ENCODE data around the gene PTPN14. TPM values are rescaled to one million over a fixed set of nuclear protein-coding genes. Genes with fewer than 3 reads are reported as not detected.

The PTPN14 gene
- total RNA-seq, 1 donor from 2014 or later, result 73.3 TPM

DNA sequence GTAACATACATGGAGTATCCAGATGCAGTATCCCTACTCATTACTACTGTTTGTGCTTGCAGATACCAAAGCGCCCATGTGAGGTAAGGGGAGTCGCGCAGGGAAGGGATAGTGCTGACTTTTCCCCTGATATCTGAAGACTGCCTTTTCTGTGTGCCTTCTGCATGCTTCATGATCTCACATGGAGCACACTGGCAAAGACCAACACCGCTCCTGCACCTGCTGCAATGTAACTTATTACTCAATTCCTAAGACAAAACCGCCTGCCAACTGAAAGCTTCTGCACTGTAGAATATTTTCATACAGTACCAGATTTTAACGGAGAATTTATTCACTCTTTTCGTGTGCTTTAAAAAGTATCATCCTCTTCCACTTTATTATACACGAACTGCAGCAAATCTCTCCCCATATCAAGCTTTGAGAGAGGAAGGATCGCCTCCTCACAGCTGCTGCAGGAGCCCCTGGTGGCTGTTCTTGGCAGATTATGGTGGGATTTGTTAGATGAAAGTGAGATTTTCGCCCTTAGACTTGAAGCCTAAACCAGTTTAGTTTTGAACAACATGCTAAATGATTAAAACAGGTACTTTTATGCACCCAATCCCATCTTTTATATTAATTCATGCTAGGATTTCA lies 99.1 kb downstream of the PTPN14 start:
- no peak for DNase-seq

DNA sequence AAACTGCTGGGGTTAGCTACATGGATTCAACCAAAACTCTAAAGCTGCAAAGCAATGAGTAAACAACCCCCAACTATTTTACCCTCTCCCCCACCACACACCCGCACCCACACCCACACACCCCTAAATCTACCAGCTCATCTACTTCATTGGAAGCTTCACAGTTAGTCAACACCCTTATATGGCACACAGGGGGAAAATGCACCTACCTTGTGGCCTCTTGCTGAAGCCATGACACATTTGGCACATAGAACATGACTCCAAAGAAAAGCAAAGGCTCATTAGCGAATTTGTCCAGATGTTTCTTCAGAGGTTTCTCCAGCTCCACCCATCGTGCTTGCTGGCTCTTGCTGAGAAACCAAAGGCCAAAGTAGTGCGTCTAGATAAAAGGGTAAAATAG lies 99.8 kb downstream of the PTPN14 start:
- DNase-seq, result no peak

DNA sequence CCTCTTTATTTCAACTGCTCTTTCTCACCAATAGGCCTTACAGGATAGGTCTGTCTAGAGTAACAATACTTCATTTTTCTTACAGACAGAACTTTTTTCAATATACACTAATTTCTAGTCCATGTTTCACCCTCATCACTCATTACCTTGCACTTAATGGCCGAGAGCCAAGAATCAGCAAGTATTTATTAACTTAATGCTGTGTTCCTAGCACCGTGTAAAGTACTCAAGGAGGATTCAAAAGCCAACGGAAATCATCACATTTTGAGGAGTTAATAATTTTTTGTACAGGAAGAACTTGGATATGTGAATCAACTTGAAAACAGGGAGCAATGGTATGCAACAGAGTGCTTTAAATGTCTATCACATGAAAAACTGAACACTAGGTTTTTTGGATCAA lies 102.0 kb downstream of the PTPN14 start:
- no peak for DNase-seq

DNA sequence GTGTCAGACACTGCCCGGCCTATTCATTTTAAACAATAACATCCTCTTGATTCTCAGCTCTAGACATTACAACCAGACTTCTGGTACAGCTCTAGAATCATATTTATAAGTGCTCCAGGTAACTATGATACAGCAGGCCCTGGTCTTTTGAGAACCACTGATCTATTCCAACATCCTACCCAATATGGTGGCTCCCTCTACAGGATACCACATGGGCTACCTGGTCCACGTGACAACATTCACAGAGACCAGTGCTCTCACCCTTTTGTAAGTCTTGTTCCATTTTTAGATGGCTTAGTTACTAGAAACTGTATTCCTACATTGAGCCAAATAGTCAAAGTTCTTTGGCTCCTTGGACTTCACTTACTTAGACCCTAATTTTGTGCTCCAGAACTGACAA lies 102.9 kb downstream of the PTPN14 start:
- no peak for DNase-seq

DNA sequence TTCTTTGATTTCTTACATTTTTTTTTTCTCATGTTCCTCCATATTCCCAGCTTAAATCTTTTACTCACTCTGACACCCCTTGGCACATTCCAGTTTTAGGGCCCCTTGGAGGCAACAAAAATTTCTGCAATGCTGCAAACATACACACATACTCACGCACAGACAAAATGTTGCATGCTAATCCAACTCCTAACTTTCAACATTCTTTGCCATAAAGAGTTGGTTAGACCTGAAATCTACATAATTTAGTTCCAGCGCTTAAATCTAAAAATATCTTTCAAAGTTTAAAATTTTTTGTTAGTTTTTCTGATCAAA lies 103.9 kb downstream of the PTPN14 start:
- DNase-seq, result no peak

DNA sequence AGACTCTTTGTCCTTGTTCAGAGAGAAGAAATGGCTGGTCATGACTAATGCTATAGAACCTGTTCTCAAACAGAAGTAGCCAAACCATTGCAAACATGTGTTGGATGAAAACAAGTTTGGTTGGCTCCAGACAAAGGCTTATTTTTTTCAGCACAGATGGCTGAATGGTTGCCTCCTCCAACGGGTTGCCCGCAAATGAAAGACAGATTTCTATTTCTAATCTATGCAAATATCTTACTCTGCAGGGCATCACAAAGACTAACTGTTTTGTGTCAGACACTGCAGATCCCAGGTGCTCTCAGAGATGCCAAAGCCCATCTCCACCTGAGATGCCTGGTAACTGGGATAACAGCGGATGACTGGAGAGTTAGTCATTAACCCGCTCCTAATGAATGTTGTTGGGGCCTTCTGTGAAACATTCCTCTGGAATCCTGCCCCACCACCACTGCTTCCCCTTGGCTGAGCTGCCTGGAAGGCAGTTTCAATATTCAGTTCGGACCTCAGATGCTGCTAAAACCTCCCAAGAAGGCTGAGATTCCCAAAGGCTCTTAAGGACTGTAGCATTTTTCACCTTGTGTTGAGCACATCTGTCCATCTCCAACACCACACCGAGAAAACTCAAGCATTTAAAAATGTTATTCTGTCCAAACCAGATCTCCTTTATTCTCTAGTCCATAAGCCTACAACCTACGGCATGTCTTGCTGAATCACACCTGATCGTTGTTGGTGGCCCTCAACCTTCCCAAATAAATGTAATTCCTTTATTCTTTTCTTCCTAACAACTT lies 104.4 kb downstream of the PTPN14 start:
- peak; percentile 93 for DNase-seq

DNA sequence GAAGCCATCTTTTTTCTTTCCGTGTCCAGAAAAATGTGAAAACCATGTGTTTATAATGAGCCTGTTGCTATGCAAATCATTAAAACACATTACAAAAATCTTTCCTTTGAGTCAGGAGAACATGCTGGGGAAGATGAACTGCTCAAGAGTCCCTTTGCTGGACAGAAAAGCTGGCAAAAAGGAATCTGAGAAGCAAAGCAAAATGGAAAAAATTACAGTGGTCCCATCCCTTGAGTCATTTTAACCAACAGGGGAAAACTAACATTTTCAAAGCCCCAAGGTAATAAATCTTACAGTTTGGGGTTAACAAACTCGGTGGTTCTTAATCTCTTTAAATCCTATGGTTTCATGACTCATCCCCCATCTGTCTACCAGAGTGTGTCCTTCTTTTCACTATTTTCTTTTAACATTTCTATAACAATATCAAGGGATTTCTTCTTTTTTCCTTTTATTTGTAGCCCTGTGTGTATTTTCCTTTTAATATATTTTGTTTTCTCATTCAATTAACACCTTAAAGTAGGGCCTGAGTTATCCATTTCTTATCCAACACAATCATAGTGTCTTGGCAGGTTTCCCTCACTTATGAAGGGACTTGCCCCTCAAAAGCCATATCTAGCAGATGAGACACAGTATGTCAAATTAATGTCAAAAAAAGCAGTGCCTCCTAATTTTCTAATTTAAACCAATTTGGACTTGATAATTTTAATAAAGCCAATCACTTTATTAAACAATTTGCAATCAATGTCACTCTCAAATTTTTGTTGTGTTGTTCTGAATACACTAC lies 105.4 kb downstream of the PTPN14 start:
- peak; percentile 34 for DNase-seq

DNA sequence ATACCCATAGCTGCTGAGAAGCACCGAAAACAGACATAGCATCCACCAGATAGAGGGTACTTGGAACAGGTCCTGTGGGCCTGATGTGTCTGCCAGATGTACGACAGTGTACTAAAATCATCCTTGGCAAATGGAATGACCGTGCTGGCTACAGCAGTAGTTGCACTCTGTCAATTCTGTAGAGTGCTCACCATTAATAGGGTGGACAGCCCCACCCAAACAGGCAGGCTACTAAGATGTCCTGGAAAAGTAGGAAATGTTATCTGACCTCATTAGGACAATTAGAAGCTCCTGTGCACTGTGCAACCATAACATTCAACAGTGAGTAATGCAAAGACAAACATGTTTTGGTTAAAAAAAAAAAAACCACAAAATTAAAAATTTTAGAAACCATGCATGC lies 106.2 kb downstream of the PTPN14 start:
- peak; percentile 38 for DNase-seq

DNA sequence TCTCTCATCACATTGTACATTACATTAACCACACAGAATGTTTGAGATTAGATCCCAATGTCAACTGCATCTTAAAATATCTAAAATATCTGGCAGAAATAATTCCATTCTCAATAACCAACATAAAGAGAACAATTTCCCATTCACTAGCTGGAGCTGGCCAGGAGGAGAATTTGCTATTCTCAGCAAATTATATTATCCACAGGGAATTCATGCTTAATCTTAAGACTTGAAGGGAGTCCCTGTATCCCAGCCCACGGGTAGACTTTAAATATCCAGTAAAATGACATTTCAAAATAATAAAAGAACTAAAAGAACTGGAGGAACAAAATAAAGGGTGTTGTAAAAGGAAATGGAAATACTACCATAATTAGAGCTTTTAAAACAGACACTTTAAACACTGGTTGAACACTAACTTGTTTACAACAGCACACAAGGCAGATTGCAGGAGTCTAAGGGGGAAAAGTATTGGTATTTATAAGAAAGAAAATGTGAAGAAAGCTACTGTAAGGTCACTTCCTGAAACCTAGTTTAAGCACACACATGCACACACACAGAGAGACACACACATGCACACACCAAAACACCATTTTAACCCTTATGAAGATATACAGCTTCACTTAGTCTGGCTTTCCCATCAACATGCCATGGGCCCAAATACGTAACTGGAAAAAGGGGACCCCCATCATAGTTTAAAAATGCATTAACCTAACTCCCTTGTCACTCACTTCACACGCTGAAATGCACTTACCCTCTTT lies 107.0 kb downstream of the PTPN14 start:
- no peak for DNase-seq

DNA sequence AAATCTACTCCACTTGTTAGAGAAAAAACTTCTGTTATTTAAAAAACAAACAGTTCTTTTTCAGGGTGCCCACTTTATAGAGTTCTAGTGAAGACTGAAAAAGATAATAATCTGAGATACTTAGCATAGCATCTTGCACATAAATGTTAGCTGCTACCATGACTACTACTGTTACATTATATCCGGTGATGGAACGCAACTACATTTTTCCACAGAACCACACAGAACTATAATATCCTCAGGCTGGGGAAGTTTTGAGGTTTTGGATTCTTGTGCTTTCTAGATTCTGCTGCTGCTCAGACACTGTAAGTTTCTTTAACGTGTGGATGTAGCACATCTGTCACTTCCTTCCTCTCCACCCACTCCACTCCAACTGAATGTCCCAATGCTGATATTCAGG lies 110.3 kb downstream of the PTPN14 start:
- DNase-seq, result peak; percentile 77

DNA sequence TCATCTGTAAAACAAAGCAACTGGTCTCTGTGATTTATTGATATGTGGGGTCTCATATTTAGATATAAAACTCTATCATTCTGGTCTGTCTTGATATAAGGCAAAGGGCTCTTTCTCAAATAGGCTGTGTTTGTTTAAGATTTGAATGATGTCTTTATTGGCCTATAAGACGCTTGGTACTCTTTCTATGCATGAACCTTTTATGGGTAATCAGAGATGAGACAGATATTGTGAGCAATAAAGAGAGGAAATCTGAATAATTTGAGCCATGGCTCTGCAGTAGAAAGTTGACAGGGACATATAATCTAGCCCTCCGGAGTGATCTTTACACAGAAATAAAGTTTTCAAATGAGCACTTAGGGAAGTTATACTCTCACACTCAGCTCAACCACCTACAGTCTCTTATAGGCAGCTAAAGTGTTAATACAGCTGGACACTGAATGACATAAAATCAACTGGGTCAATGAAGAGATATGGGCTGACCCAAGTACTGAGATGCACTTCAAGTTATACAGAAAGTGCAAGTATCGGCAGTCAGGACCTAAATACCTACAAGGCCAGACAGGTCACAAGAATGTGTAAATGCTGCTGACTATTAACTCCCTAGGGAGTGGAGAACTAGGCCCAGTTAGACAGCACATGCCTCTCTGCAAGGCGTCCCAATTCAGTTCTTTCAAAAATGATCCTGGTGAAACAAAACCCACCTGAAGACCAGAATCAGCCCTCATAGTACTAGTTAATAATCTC lies 111.0 kb downstream of the PTPN14 start:
- no peak for DNase-seq

DNA sequence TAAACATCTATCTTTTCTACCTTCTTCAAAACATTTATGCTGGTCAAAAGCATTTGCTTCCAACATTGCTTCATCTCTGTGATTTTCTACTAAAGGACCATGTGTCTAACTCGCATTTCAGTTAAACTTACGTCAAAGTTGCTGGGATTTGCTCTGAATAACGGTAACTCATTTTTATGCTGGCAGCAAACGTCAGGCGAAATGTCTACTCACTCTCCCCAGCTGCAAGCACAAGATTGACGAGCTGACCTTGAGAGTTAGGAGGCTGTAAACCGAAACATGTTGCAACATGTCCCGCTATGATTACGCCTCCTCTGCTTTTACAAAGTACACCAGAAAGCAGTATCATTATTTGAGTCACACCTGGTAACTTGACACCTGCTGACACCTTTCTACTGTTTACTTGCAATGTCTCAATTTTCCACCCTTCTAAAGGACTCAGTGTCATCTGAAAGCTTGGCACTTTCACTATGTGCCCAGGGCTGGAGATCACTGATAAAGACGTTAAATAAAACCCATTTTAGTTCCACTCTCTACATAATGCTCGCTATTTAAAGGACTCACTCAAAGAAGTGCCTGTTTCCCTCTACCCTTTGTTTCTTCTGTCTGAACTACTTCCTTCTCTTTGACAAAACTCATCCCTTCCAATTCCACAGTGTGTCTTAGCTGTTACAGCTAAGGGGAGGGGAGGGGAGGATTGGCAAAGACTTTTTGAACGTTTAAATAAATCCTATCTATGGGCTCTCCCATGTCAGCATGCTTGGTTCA lies 111.9 kb downstream of the PTPN14 start:
- DNase-seq, result peak; percentile 45

DNA sequence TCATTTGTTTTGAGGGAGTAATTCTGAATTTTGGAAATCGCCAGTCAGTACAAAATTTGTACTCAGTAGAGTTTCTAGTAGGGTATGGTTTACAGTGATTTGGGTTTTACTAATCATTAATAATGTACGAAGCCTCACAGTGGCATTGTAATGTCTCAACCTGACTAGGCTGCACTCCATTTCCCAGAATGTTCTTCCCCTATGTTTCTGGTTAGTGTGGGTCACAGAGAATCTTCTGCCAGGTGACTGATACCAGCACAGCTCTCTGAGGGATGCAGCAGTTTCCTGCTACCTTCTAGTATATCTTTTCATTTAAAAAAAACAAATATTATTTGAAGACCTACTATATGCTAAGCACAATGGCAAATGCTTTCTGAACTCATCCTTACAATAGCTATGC lies 112.9 kb downstream of the PTPN14 start:
- no peak for DNase-seq

DNA sequence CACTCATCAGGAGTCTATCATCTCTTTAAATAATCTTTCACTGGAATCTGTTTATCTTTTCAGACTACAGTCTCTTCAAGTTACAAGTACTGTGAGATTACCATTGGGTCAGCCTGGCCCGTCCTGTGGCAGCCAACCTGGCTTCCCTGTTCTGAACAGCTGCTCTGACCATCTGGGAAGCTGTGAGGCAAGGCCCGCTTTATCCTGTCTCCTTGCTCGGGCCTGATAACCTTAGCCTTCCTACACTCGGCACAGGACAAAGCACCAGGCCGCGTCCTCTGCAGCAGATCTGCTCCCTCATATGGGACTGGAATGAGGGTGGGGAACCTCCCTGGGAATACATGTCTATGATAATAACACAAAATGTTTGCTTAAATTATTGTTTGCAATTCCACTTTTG lies 113.3 kb downstream of the PTPN14 start:
- peak; percentile 36 for DNase-seq

DNA sequence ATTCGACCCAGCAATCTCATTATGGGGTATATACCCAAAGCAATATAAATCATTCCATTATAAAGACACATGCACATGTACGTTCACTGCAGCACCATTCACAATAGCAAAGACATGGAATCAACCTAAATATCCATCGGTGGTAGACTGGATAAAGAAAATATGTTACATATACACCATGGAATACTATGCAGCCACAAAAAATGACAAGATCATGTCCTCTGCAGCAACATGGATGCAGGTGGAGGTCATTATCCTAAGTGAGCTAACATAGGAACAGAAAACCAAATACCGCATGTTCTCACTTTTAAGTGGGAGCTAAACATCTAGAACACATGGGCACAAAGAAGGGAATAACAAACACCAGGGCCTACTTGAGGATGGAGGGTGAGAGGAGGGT lies 115.5 kb downstream of the PTPN14 start:
- no peak for DNase-seq

DNA sequence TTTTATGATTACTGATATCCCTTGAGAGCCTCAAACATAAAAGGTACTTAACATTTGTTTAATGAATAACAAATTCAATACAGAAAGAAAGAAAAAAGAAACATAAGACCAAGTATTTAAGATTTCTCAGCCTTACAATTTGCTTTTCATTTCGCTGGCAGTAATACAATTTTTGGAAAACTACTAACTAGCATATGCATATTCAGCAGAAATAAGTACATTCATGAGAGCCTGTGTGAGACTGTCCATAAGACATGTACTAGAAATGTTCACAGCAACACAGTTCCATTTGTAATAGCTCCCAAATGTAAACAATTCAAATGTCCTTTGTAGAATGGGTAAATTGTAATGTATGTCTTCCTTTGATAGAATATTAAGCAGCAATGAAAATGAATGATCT lies 119.2 kb downstream of the PTPN14 start:
- DNase-seq, result no peak

DNA sequence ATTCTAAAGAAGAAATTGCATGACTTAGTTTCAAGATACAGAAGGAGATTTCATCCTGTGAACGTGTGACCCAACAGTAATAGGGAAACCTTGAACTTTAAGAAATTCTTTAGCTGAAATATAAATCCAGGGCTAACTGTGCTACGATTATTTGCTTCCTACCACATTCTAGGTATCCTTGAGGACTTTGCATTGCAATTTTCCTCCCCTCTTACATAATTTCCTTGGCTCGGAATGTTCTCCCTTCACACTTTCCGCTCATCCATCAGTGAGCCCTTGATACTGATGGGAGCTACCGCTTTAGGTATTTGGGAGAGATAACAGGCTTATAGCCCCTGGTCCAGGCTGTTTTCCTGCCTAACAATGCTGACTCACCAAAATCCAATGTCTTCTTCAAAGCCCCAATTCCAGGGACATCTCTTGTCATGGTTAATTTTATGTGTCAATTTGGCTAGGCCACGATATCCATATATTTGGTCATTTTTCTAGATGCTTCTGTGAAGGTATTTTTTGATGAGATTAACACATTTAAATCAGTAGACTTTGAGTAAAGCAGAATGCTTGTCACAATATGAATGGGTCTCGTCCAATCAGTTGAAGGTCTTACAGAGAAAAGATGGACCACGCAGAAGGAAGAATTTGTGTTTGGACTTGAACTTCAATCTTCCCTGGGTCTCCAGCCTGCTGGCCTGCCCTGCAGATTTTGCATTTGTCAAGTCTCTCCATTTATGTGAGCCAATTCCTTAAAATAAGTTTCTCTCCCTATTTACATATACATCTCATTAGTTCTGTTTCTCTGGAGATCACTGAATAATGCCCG lies 121.2 kb downstream of the PTPN14 start:
- no peak for DNase-seq

DNA sequence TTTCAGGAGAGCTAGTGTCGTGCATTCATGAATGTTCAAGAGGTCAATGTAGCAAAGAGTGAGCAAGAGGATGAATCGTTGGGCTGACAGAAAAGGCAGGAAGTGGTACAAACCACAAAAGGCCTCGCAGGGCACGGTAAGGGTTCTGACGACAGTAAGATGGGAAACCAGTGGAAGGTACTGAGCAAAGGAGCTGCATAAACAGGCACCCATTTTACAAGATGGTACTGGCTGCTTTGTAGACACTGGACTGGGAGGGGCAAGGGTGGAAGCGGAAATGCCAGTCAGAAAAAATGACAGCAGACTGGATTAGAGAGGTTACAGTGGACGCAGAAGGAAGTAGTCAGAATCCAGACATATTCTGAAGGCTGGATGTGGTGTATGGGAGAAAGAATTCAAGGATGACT lies 123.5 kb downstream of the PTPN14 start:
- DNase-seq, result peak; percentile 63

DNA sequence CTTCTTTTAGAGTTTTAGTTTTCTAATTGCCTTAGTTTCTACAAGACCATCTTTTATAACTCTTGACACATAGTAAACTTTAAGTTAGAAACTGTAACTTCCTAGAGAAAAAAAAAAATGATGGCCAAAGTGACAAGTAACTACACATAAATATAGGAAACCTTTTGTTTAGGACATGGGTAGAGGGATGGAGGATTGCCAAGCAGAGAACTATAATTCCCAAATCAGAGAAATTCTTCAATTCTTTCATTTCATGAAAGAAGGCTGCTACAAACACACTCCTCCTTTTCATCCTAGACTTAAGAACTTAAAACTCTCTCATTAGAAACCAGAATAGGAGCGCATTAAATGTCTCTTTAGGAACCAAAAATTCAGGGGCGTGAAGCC lies 125.0 kb downstream of the PTPN14 start:
- no peak for DNase-seq

DNA sequence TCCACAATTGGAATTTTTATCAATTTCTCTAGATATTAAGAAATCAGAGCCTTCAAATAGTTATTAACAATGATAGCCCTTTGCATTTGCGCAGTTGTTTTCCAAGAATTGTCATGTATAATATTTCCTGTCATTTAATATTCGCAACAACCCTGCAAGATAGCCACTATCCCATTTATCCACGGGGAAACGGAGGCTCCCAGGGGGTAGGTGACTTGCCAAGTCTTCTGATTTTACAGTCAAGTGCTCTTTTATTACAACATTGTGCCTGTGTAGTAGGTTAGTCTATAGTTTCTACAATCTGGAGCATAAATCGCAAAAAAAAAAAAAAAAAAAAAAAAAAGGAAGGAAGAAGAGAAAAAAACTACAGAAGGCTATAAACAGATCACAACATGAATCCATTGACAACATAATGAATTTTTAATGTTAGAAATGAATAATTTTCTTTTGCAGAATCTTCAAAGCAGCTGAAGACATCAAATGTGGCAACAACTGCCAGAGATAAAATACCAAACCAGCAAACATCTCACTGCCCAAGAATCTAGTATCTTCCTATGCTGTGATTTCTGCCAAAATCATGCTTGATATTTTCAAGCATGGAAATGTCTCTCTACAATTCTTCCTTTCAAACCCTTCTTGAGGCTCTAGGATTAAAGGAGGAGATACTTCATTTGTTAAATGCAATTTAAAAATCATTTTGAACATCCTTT lies 125.5 kb downstream of the PTPN14 start:
- DNase-seq, result no peak

Measured in dermis blood vessel endothelial cell (primary cell).